CD4-positive, alpha-beta T cell (primary cell): ENCODE data around the gene SFSWAP. TPM values are rescaled to one million over a fixed set of nuclear protein-coding genes. Genes with fewer than 3 reads are reported as not detected.

Source experiments
- ATAC-seq: fragments of 200-7000 bp; cut with Tn5 transposase; one replicate; pipeline ENCODE4 v1.10.0; 2022; ENCODE audit warnings: mild to moderate bottlenecking; ENCODE audit not compliant: poor library complexity
- CTCF ChIA-PET: fragments of 350-600 bp; sonication (Branson Sonifier 250); formaldehyde crosslinking; loops from one replicate; lab custom pipeline; 2021; ENCODE audit warnings: antibody characterized with exemption, inconsistent platforms; lab: Charles Lee
- POLR2A ChIA-PET: fragments of 350-600 bp; sonication (Branson Sonifier 250); formaldehyde crosslinking; loops from one replicate; lab custom pipeline; 2021; ENCODE audit warnings: antibody characterized with exemption, inconsistent platforms; lab: Charles Lee
- DNase-seq, 14 experiments: peaks; one replicate each; pipeline ENCODE4 v3.0.0-alpha.2; 2013 to 2020; ENCODE audit warnings: mixed read lengths in 2 of 14
- H3K27ac ChIP-seq, 2 donors: one replicate each; pipeline versions ENCODE4 v1.5.1 to v1.7.0; 2013; ENCODE audit warnings: low read length in 2 of 2, low read depth in 1 of 2, mild to moderate bottlenecking in 1 of 2
- H3K27me3 ChIP-seq, 2 experiments: 1 replicate in 1 of 2; 2 replicates in 1 of 2; pipeline versions ENCODE4 v1.6.1 to v1.7.0; 2013; ENCODE audit warnings: low read length in 2 of 2, control low read depth in 1 of 2, mild to moderate bottlenecking in 1 of 2, moderate library complexity in 1 of 2; ENCODE audit not compliant: insufficient read depth in 2 of 2, control insufficient read depth in 1 of 2
- H3K36me3 ChIP-seq: one replicate; pipeline ENCODE4 v1.6.1; 2013; ENCODE audit warnings: low read length, control low read depth; ENCODE audit not compliant: insufficient read depth
- H3K4me1 ChIP-seq: one replicate; pipeline ENCODE4 v1.6.1; 2013; ENCODE audit warnings: low read length, control low read depth; ENCODE audit not compliant: insufficient read depth
- H3K4me3 ChIP-seq: one replicate; pipeline ENCODE4 v1.5.1; 2013; ENCODE audit warnings: mild to moderate bottlenecking, low read length, moderate library complexity
- H3K9me3 ChIP-seq, 2 experiments: 1 replicate in 1 of 2; 2 replicates in 1 of 2; pipeline versions ENCODE4 v1.6.1 to v1.7.0; 2013; ENCODE audit warnings: low read length in 2 of 2, mild to moderate bottlenecking in 2 of 2, control low read depth in 1 of 2, moderate library complexity in 1 of 2; ENCODE audit not compliant: control insufficient read depth in 1 of 2, insufficient read depth in 1 of 2
- H3K27ac Mint-ChIP-seq: one replicate; pipeline ENCODE4 v1.8.0; 2020; ENCODE audit warnings: mixed read lengths
- H3K27me3 Mint-ChIP-seq: one replicate; pipeline ENCODE4 v1.8.0; 2021; ENCODE audit warnings: mixed read lengths
- H3K36me3 Mint-ChIP-seq: one replicate; pipeline ENCODE4 v1.8.0; 2021; ENCODE audit warnings: low read depth, mixed read lengths
- H3K4me1 Mint-ChIP-seq: one replicate; pipeline ENCODE4 v1.8.0; 2021; ENCODE audit warnings: low read depth, mixed read lengths
- H3K4me3 Mint-ChIP-seq: one replicate; pipeline ENCODE4 v1.8.0; 2020; ENCODE audit warnings: mild to moderate bottlenecking, mixed read lengths
- H3K9me3 Mint-ChIP-seq: one replicate; pipeline ENCODE4 v1.8.0; 2020; ENCODE audit warnings: mixed read lengths
- CTCF ChIP-seq: fragments of 200-600 bp; IDR thresholded peaks from one replicate; pipeline ENCODE4 v1.8.0; 2022; ENCODE audit warnings: antibody characterized with exemption, mild to moderate bottlenecking
- intact Hi-C, 2 experiments: fragments of 100-400 bp; cut with DNase I in 1 of 2; cut with micrococcal nuclease in 1 of 2; formaldehyde crosslinking; loops; one replicate each; pipeline versions ENCODE4 v1.15.1 to v1.9.0; 2023 to 2025; cut with DNase I, micrococcal nuclease
- total RNA-seq, 174 experiments: library from RNA in 2 of 174; stranded (reverse) in 2 of 174; gene quantifications; one replicate each; pipeline ENCODE4 v1.2.3 and lab custom pipeline; 2021 to 2026

Gene SFSWAP
- total RNA-seq, 2 experiments from 2014 or later = 88.7 to 98.4 TPM

- H3K4me3 Mint-ChIP-seq = no peak overlapping the region
- peaks cover 87% of the 10 kb centered on the region for H3K36me3 Mint-ChIP-seq
- CTCF ChIA-PET = interaction anchor here (0.6 kb wide), 1 partner anchor 343 kb away, joined by 4 read pairs; no protein-coding TSS in a partner anchor
- ATAC-seq = no peak
- Histone ChIP-seq H3K4me1 (no peaks in the 10 kb centered on the region), H3K27ac (no peak overlapping the region), H3K36me3 (peaks cover 75% of the 10 kb centered on the region), H3K27me3 (no peaks in the 10 kb centered on the region), H3K4me3 (no peak overlapping the region), H3K9me3 (no peaks in the 10 kb centered on the region)
- no peak for DNase-seq
- intact Hi-C loops = no loop called here
- POLR2A ChIA-PET = no interaction called here
- no peak for TF ChIP-seq CTCF
- H3K9me3 Mint-ChIP-seq = no peaks in the 10 kb centered on the region
- no peaks in the 10 kb centered on the region for H3K27me3 Mint-ChIP-seq
- peaks cover 6% of the 10 kb centered on the region for H3K4me1 Mint-ChIP-seq
- H3K27ac Mint-ChIP-seq = no peak overlapping the region
Observed at GRCh38 chr12:131758016-131758739, 47.3 kb downstream of the SFSWAP start.

GRCh38 chr12:131759176-131759575, 48.3 kb downstream of the SFSWAP start:
- H3K9me3 Mint-ChIP-seq = no peaks in the 10 kb centered on the region
- H3K27me3 Mint-ChIP-seq = no peaks in the 10 kb centered on the region
- no peak for ATAC-seq
- H3K4me3 Mint-ChIP-seq = no peak overlapping the region
- H3K27ac Mint-ChIP-seq = no peak overlapping the region
- H3K4me1 Mint-ChIP-seq = peaks cover 6% of the 10 kb centered on the region
- Histone ChIP-seq H3K27me3 (no peaks in the 10 kb centered on the region), H3K4me3 (no peak overlapping the region), H3K36me3 (peaks cover 73% of the 10 kb centered on the region), H3K4me1 (no peaks in the 10 kb centered on the region), H3K9me3 (no peaks in the 10 kb centered on the region), H3K27ac (no peak overlapping the region)
- POLR2A ChIA-PET = no interaction called here
- no peak for TF ChIP-seq CTCF
- DNase-seq = no peak
- CTCF ChIA-PET = no interaction called here
- intact Hi-C loops = no loop called here
- peaks cover 85% of the 10 kb centered on the region for H3K36me3 Mint-ChIP-seq

- peaks cover 78% of the 10 kb centered on the region for H3K36me3 ChIP-seq
- ChIA-PET POLR2A (no interaction called here), CTCF (no interaction called here)
- no peaks in the 10 kb centered on the region for H3K4me1 Mint-ChIP-seq
- DNase-seq (no peak), ATAC-seq (no peak)
- H3K27ac ChIP-seq = no peak overlapping the region
- no peak for TF ChIP-seq CTCF
- intact Hi-C loops = no loop called here
- no peaks in the 10 kb centered on the region for H3K9me3 Mint-ChIP-seq
- H3K4me1 ChIP-seq = no peaks in the 10 kb centered on the region
- H3K27me3 Mint-ChIP-seq = no peaks in the 10 kb centered on the region
- H3K27ac Mint-ChIP-seq = no peak overlapping the region
- no peaks in the 10 kb centered on the region for H3K9me3 ChIP-seq
- H3K4me3 ChIP-seq = no peak overlapping the region
- no peak overlapping the region for H3K4me3 Mint-ChIP-seq
- H3K36me3 Mint-ChIP-seq = peaks cover 88% of the 10 kb centered on the region
- H3K27me3 ChIP-seq = no peaks in the 10 kb centered on the region
Observed at GRCh38 chr12:131761638-131762037, 50.7 kb downstream of the SFSWAP start.
